Medulla oblongata (tissue), 1 donor: ENCODE data around the gene NDUFAF2.

Source experiments
- DNase-seq: peaks from one replicate; pipeline ENCODE4 v3.0.0-alpha.2; 2015; ENCODE audit errors: extremely low spot score

NDUFAF2 gene

GRCh38 chr5:61120534-61120933 is 175.5 kb downstream of the NDUFAF2 start:
- no peak for DNase-seq

- no peak for DNase-seq
Measured at GRCh38 chr5:61123145-61123544, 178.1 kb downstream of the NDUFAF2 start.

GRCh38 chr5:61130289-61130688 is 185.3 kb downstream of the NDUFAF2 start:
- DNase-seq = no peak

- DNase-seq = no peak
Measured at GRCh38 chr5:61132559-61132958, 187.6 kb downstream of the NDUFAF2 start.

GRCh38 chr5:61137835-61138234 is 192.8 kb downstream of the NDUFAF2 start:
- DNase-seq = no peak

- DNase-seq = no peak
Measured at GRCh38 chr5:61139094-61139873, 194.3 kb downstream of the NDUFAF2 start.

GRCh38 chr5:61139931-61140330 is 194.9 kb downstream of the NDUFAF2 start:
- no peak for DNase-seq

GRCh38 chr5:61141801-61142200 is 196.8 kb downstream of the NDUFAF2 start:
- DNase-seq = no peak

GRCh38 chr5:61142391-61142790 is 197.4 kb downstream of the NDUFAF2 start:
- DNase-seq = no peak

GRCh38 chr5:61142811-61143210 is 197.8 kb downstream of the NDUFAF2 start:
- no peak for DNase-seq

GRCh38 chr5:61148515-61148914 is 203.5 kb downstream of the NDUFAF2 start:
- no peak for DNase-seq

- DNase-seq = no peak
Measured at GRCh38 chr5:61151893-61152292, 206.9 kb downstream of the NDUFAF2 start.

- DNase-seq = no peak
Measured at GRCh38 chr5:61159070-61159469, 214.1 kb downstream of the NDUFAF2 start.

GRCh38 chr5:61159836-61160235 is 214.8 kb downstream of the NDUFAF2 start:
- DNase-seq = no peak

GRCh38 chr5:61160497-61160896 is 215.5 kb downstream of the NDUFAF2 start:
- DNase-seq = no peak

- DNase-seq = peak; percentile 92
Measured at GRCh38 chr5:61162010-61162831, 217.2 kb downstream of the NDUFAF2 start, which contains the start of gene SMIM15. TSS of gene SMIM15 (minus strand) at chr5:61162468. CDS start at chr5:61160171, 2,297 bp downstream.

- DNase-seq = peak; percentile 38
Measured at GRCh38 chr5:61162832-61163567, 218.0 kb downstream of the NDUFAF2 start.

- DNase-seq = no peak
Measured at GRCh38 chr5:61163905-61164304, 218.9 kb downstream of the NDUFAF2 start.

GRCh38 chr5:61167382-61167781 is 222.4 kb downstream of the NDUFAF2 start:
- DNase-seq = peak; percentile 66

GRCh38 chr5:61168951-61169350 is 223.9 kb downstream of the NDUFAF2 start:
- no peak for DNase-seq

GRCh38 chr5:61171479-61171878 is 226.5 kb downstream of the NDUFAF2 start:
- no peak for DNase-seq

- DNase-seq = no peak
Measured at GRCh38 chr5:61176631-61177030, 231.6 kb downstream of the NDUFAF2 start.
